Vagina (tissue), 2 donors: ENCODE measurements around the gene LILRB2.

ENCODE experiments used
- CTCF ChIP-seq, 3 experiments: fragments of 450-650 bp in 2 of 3; fragments of 200-600 bp in 1 of 3; sonication (generic) in 1 of 3; IDR thresholded peaks; one replicate each; pipeline ENCODE4 v1.5.1; 2017 to 2019; ENCODE audit warnings: antibody characterized with exemption in 3 of 3, mild to moderate bottlenecking in 2 of 3, moderate library complexity in 2 of 3
- POLR2A ChIP-seq, 2 donors: fragments of 450-650 bp; IDR thresholded peaks; one replicate each; pipeline ENCODE4 v1.6.1; 2017; ENCODE audit warnings: antibody characterized with exemption in 2 of 2, mild to moderate bottlenecking in 2 of 2, moderate library complexity in 2 of 2
- POLR2AphosphoS5 ChIP-seq, 2 donors: sonication (generic); formaldehyde crosslinking; IDR thresholded peaks; one replicate each; pipeline ENCODE4 v1.9.0; 2017; ENCODE audit warnings: antibody characterized with exemption in 2 of 2, mild to moderate bottlenecking in 2 of 2, low read depth in 1 of 2; ENCODE audit not compliant: insufficient read depth in 1 of 2

DNA sequence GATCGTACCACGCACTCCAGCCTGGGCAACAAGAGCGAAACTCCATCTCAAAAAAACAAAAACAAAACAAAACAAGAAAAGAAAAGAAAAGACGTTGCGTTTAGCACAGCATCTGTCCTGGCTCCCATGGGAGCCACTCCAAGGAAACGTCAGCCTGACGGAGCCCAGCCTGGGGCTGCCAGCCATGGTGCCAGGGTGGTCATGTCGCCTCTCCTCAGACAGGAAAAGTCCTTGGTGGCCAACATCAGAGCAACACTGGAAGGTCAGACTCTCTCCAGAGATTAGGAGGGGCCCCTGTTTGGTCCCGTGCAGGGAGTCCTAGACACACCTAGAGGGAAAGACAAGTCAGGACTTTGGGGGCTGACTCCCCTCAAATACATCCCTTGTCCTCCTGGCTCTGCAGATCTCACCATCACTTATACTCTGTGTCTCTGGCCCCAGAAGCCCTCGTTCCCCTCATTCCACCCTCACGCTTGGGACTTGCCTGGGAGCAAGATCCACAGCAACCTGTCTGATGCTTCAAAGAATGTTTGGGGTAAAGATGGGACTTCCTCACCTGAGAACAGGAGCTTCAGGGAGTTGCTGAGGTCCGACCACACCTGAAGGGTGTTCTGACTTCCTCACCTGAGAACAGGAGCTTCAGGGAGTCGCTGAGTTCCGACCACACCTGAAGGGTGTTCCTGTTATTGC, 48.7 kb upstream of the LILRB2 start:
- no peak for TF ChIP-seq CTCF (IDR thresholded peaks at IDR 0.05)
- no peak for TF ChIP-seq POLR2A (IDR thresholded peaks at IDR 0.05)
- no peak for TF ChIP-seq POLR2AphosphoS5 (IDR thresholded peaks at IDR 0.05; ENCODE audit: insufficient read depth in 1 of 2, low read depth in 1 of 2)
